DMS153 (cell line): ENCODE results near the gene HK1.
A peak's percentile ranks its signal among the peaks of the same experiment; 100 is the strongest.

Source experiments
- DNase-seq: peaks from one replicate; lab custom pipeline; 2025; lab: John Stamatoyannopoulos, UW

HK1 gene

GRCh38 chr10:69348816-69349541, 70.7 kb downstream of the HK1 start:
- peak; percentile 94 for DNase-seq

GRCh38 chr10:69349542-69349888, 71.2 kb downstream of the HK1 start:
- DNase-seq: no peak

- DNase-seq: no peak
Observed at GRCh38 chr10:69351589-69351988, 73.3 kb downstream of the HK1 start.

GRCh38 chr10:69352569-69353264, 74.4 kb downstream of the HK1 start:
- no peak for DNase-seq

GRCh38 chr10:69353977-69354635, 75.8 kb downstream of the HK1 start:
- DNase-seq: no peak

- DNase-seq: no peak
Observed at GRCh38 chr10:69356187-69356586, 77.9 kb downstream of the HK1 start.

- no peak for DNase-seq
Observed at GRCh38 chr10:69358148-69358795, 80.0 kb downstream of the HK1 start.

GRCh38 chr10:69359148-69359547, 80.9 kb downstream of the HK1 start:
- no peak for DNase-seq

GRCh38 chr10:69359594-69359993, 81.3 kb downstream of the HK1 start:
- no peak for DNase-seq

GRCh38 chr10:69360485-69361302, 82.4 kb downstream of the HK1 start:
- no peak for DNase-seq

- DNase-seq: no peak
Observed at GRCh38 chr10:69361303-69361614, 83.0 kb downstream of the HK1 start.

- DNase-seq: peak; percentile 34
Observed at GRCh38 chr10:69362471-69362954, 84.2 kb downstream of the HK1 start.

- DNase-seq: no peak
Observed at GRCh38 chr10:69363666-69364065, 85.4 kb downstream of the HK1 start.

GRCh38 chr10:69364232-69364940, 86.1 kb downstream of the HK1 start:
- DNase-seq: no peak

- DNase-seq: peak; percentile 40
Observed at GRCh38 chr10:69366738-69367137, 88.4 kb downstream of the HK1 start.

- DNase-seq: no peak
Observed at GRCh38 chr10:69367469-69367868, 89.2 kb downstream of the HK1 start.

GRCh38 chr10:69372126-69372980, 94.1 kb downstream of the HK1 start:
- no peak for DNase-seq

- no peak for DNase-seq
Observed at GRCh38 chr10:69374242-69374641, 95.9 kb downstream of the HK1 start.

GRCh38 chr10:69374931-69375306, 96.6 kb downstream of the HK1 start:
- DNase-seq: no peak
